Stimulated activated naive CD8-positive, alpha-beta T cell treated with anti-CD3 and anti-CD28 coated beads, Interleukin-15, Interleukin-2, amounts not matched to agents 100 ng/mL and 50 ng/mL, for 24 hours (primary cell): ENCODE data around the gene IL18R1.

Experiments
- H3K27ac Mint-ChIP-seq: one replicate; pipeline ENCODE4 v1.8.0; 2021; ENCODE audit warnings: mild to moderate bottlenecking, mixed read lengths
- H3K27me3 Mint-ChIP-seq: one replicate; pipeline ENCODE4 v1.8.0; 2021; ENCODE audit warnings: mixed read lengths
- H3K36me3 Mint-ChIP-seq: one replicate; pipeline ENCODE4 v1.8.0; 2021; ENCODE audit warnings: low read depth, mixed read lengths
- H3K4me1 Mint-ChIP-seq: one replicate; pipeline ENCODE4 v1.8.0; 2021; ENCODE audit warnings: low read depth, mixed read lengths
- H3K4me3 Mint-ChIP-seq: one replicate; pipeline ENCODE4 v1.8.0; 2021; ENCODE audit warnings: mild to moderate bottlenecking, mixed read lengths
- H3K9me3 Mint-ChIP-seq: one replicate; pipeline ENCODE4 v1.8.0; 2021; ENCODE audit warnings: mixed read lengths

The IL18R1 gene

GRCh38 chr2:102392942-102393341 lies 37.3 kb downstream of the IL18R1 start:
- Mint-ChIP-seq H3K9me3 (no peaks in the 10 kb centered on the region), H3K4me3 (no peak overlapping the region), H3K27ac (no peak overlapping the region), H3K4me1 (peaks cover 16% of the 10 kb centered on the region), H3K27me3 (no peaks in the 10 kb centered on the region), H3K36me3 (peaks cover 59% of the 10 kb centered on the region)

- Mint-ChIP-seq H3K27me3 (no peaks in the 10 kb centered on the region), H3K4me1 (peaks cover 32% of the 10 kb centered on the region), H3K36me3 (peaks cover 41% of the 10 kb centered on the region), H3K4me3 (no peak overlapping the region), H3K27ac (no peak overlapping the region), H3K9me3 (no peaks in the 10 kb centered on the region)
Measured at GRCh38 chr2:102396012-102396411, 40.4 kb downstream of the IL18R1 start.

GRCh38 chr2:102397209-102397608 lies 41.6 kb downstream of the IL18R1 start:
- H3K9me3 Mint-ChIP-seq = no peaks in the 10 kb centered on the region
- no peaks in the 10 kb centered on the region for H3K27me3 Mint-ChIP-seq
- H3K27ac Mint-ChIP-seq = no peak overlapping the region
- H3K4me3 Mint-ChIP-seq = no peak overlapping the region
- H3K4me1 Mint-ChIP-seq = peaks cover 32% of the 10 kb centered on the region
- peaks cover 29% of the 10 kb centered on the region for H3K36me3 Mint-ChIP-seq

GRCh38 chr2:102399499-102400141 lies 44.0 kb downstream of the IL18R1 start:
- H3K9me3 Mint-ChIP-seq = no peaks in the 10 kb centered on the region
- H3K4me1 Mint-ChIP-seq = peaks cover 30% of the 10 kb centered on the region
- no peak overlapping the region for H3K4me3 Mint-ChIP-seq
- H3K36me3 Mint-ChIP-seq = peaks cover 12% of the 10 kb centered on the region
- no peak overlapping the region for H3K27ac Mint-ChIP-seq
- no peaks in the 10 kb centered on the region for H3K27me3 Mint-ChIP-seq

- Mint-ChIP-seq H3K27me3 (no peaks in the 10 kb centered on the region), H3K27ac (peak overlapping the region; percentile 56), H3K36me3 (peaks cover 9% of the 10 kb centered on the region), H3K9me3 (no peaks in the 10 kb centered on the region), H3K4me3 (no peak overlapping the region), H3K4me1 (peaks cover 30% of the 10 kb centered on the region)
Measured at GRCh38 chr2:102401456-102401855, 45.9 kb downstream of the IL18R1 start.

GRCh38 chr2:102401865-102402264 lies 46.3 kb downstream of the IL18R1 start:
- Mint-ChIP-seq H3K27me3 (no peaks in the 10 kb centered on the region), H3K36me3 (peaks cover 7% of the 10 kb centered on the region), H3K4me3 (no peak overlapping the region), H3K9me3 (no peaks in the 10 kb centered on the region), H3K4me1 (peaks cover 30% of the 10 kb centered on the region), H3K27ac (peak overlapping the region; percentile 1)

GRCh38 chr2:102410952-102411351 lies 55.4 kb downstream of the IL18R1 start:
- H3K4me3 Mint-ChIP-seq = no peak overlapping the region
- H3K9me3 Mint-ChIP-seq = peaks cover 9% of the 10 kb centered on the region
- no peak overlapping the region for H3K27ac Mint-ChIP-seq
- H3K36me3 Mint-ChIP-seq = peaks cover 5% of the 10 kb centered on the region
- no peaks in the 10 kb centered on the region for H3K27me3 Mint-ChIP-seq
- H3K4me1 Mint-ChIP-seq = peaks cover 21% of the 10 kb centered on the region

- H3K27ac Mint-ChIP-seq = no peak overlapping the region
- H3K9me3 Mint-ChIP-seq = peaks cover 12% of the 10 kb centered on the region
- peaks cover 31% of the 10 kb centered on the region for H3K4me1 Mint-ChIP-seq
- H3K4me3 Mint-ChIP-seq = no peak overlapping the region
- H3K27me3 Mint-ChIP-seq = no peaks in the 10 kb centered on the region
- H3K36me3 Mint-ChIP-seq = peaks cover 9% of the 10 kb centered on the region
Measured at GRCh38 chr2:102412199-102412598, 56.6 kb downstream of the IL18R1 start.

GRCh38 chr2:102417946-102418345 lies 62.4 kb downstream of the IL18R1 start:
- Mint-ChIP-seq H3K9me3 (peaks cover 4% of the 10 kb centered on the region), H3K4me1 (peaks cover 61% of the 10 kb centered on the region), H3K36me3 (peaks cover 14% of the 10 kb centered on the region), H3K27ac (peak overlapping the region; percentile 97), H3K4me3 (peak overlapping the region; percentile 64), H3K27me3 (no peaks in the 10 kb centered on the region)

GRCh38 chr2:102418421-102418961 lies 62.9 kb downstream of the IL18R1 start:
- H3K4me3 Mint-ChIP-seq = peak overlapping the region; percentile 82
- H3K9me3 Mint-ChIP-seq = peaks cover 4% of the 10 kb centered on the region
- H3K4me1 Mint-ChIP-seq = peaks cover 66% of the 10 kb centered on the region
- peak overlapping the region; percentile 89 for H3K27ac Mint-ChIP-seq
- H3K36me3 Mint-ChIP-seq = peaks cover 19% of the 10 kb centered on the region
- H3K27me3 Mint-ChIP-seq = no peaks in the 10 kb centered on the region

GRCh38 chr2:102420290-102420689 lies 64.7 kb downstream of the IL18R1 start:
- Mint-ChIP-seq H3K4me3 (peak overlapping the region; percentile 82), H3K9me3 (peaks cover 4% of the 10 kb centered on the region), H3K36me3 (peaks cover 24% of the 10 kb centered on the region), H3K27me3 (no peaks in the 10 kb centered on the region), H3K27ac (peak overlapping the region; percentile 90), H3K4me1 (peaks cover 84% of the 10 kb centered on the region)

GRCh38 chr2:102421890-102422759 lies 66.5 kb downstream of the IL18R1 start:
- Mint-ChIP-seq H3K9me3 (no peaks in the 10 kb centered on the region), H3K4me3 (peak overlapping the region; percentile 82), H3K36me3 (peaks cover 32% of the 10 kb centered on the region), H3K27me3 (no peaks in the 10 kb centered on the region), H3K27ac (peak overlapping the region; percentile 90), H3K4me1 (peaks cover 89% of the 10 kb centered on the region)

GRCh38 chr2:102422910-102423309 lies 67.3 kb downstream of the IL18R1 start, which contains the start of gene IL18RAP:
TSS of gene IL18RAP (plus strand) at chr2:102423160. CDS start at chr2:102423278, 118 bp downstream.
- Mint-ChIP-seq H3K4me3 (peak within 1 kb of the TSS; percentile 82), H3K4me1 (peaks cover 88% of the 10 kb centered on the region), H3K27ac (peak within 1 kb of the TSS; percentile 90), H3K36me3 (peaks cover 30% of the 10 kb centered on the region), H3K9me3 (no peaks in the 10 kb centered on the region), H3K27me3 (no peaks in the 10 kb centered on the region)

GRCh38 chr2:102423368-102423767 lies 67.8 kb downstream of the IL18R1 start:
- Mint-ChIP-seq H3K36me3 (peaks cover 34% of the 10 kb centered on the region), H3K4me1 (peaks cover 91% of the 10 kb centered on the region), H3K4me3 (peak overlapping the region; percentile 82), H3K27ac (peak overlapping the region; percentile 90), H3K9me3 (no peaks in the 10 kb centered on the region), H3K27me3 (no peaks in the 10 kb centered on the region)

- Mint-ChIP-seq H3K27ac (peak overlapping the region; percentile 49), H3K36me3 (peaks cover 46% of the 10 kb centered on the region), H3K4me3 (peak overlapping the region; percentile 27), H3K9me3 (peaks cover 6% of the 10 kb centered on the region), H3K4me1 (peaks cover 90% of the 10 kb centered on the region), H3K27me3 (no peaks in the 10 kb centered on the region)
Measured at GRCh38 chr2:102424754-102425153, 69.2 kb downstream of the IL18R1 start.
